SHP77 treated with DMSO at 0.1 percent for 48 hours (cell line): ENCODE measurements around the gene GAS2L3.

Experiments used
- DNase-seq: peaks from one replicate; lab custom pipeline; 2025; lab: John Stamatoyannopoulos, UW

GAS2L3 gene

DNA sequence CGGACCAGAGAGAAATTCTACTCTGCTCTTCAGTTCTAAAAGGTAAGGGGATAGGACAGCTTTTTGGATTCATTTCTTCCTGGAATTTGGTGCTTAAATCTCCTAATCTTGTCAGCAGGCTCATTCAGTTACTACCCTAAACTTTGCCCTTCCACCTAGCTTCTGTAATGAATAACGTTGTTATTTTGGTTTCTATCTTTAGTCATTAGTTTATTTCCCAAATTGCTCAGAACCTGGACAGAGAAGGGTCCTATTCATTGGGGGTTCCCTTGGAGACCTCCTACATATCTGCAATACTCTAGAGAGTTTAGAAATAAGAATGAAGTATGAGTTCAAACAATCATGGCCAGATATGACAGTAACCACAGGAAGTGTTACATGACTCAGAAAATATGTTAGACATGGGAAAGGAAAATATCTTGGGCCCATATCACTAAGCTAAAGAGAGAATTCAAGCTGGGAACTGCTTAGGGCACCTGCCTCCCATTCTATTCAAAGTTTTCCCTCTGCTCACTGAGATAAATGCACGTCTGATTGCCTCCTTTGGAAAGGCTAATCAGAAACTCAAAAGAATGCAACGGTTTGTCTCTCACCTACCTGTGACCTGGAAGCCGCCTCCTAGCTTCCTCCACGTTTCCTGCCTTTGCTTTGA, 87.9 kb downstream of the GAS2L3 start:
- no peak for DNase-seq

DNA sequence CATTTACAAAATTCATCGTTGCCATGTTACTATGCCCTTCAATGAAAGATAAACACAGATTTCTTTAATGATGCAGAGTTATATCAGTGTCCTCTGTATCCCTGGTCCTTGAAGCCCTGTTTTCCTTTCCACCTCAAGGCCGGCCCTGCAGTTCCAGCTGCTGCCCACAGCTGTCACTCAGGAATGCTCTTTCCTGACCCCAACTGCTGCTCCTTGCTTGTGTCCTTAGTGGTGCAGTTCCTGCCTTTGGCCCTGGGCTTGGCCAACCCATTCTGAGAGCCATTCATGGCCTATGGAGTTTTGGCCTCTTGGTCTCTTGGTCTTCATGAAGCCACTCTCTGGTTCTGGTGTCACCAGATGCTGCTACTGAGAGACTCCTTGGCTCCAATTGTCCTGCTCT, 93.1 kb downstream of the GAS2L3 start:
- DNase-seq = no peak

DNA sequence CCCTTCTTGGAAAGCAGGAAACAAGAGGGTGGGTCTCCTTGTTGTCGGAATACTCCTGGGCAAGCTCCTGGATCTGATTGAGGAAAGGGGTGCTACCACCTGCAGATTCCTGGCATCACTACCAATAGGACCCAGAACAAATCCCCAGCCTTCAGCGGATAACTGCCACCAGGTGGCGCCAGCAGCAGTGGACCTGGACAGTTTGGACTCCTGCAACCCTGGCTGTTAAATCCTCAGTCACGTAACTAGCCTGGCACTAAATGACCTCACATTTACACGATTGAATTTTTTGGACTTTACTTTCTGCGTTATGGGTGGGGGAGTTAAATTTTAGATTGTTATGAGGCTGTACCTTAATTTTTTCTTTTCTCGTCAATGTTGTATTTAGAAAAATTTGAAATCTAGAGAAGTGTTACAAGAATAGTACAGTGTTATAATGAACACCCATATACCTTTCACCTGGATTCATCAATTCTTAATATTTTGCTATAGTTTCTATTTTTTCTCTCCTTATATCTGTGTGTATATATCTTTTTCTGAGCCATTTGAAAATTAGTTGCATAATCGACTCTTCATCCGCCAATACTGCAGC, 95.6 kb downstream of the GAS2L3 start:
- peak; percentile 35 for DNase-seq

DNA sequence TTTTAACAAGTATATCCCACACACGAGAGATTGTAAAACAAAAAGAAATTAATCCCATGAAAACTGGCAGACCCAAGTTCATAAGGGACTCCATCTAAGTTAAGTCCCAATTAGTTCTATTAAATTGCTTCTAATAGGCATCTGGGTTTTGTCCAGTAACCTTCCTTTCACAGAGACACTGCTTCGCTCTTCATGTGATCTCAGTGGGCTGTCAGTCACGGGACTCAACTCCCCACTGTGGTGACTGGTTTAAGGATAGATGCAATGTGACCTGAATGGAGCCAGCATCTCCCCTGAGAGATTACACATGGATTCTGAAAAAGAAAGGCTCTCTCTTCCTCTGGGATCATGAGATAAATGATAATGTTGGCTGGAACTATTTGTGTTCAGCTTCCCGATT, 96.4 kb downstream of the GAS2L3 start:
- DNase-seq = no peak

DNA sequence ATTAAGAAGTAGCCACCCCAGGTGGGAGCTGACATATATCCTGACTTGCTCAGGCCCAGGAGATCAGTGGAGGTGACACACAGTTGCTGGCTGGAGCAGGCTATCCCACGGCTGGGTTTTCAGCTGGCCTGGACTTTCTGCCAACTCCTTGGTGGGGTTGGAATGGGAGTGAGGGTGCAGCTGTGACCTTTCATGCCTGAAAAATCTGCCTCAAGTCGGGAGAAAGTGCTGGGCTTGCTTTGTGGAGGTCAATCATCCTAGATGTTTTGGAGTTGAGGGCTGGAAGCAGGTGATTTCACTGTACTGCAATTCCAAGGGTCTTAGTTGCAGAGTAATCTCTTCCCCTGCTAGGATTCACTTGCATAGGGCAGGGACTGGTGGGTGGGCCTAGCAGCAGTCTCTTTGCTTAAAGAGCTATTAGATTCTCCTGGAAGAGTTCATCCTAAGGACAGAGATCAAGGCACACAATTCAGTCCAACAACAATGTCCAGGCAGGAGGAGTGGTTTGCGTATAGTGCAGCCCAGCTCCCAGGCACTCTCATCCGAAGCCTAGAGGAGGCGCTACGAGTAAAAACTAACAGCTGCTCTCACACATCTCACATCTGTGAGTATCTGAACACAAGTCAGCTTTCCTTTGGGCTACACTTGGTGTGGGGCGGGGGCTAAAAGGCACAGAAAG, 98.1 kb downstream of the GAS2L3 start:
- DNase-seq = no peak

DNA sequence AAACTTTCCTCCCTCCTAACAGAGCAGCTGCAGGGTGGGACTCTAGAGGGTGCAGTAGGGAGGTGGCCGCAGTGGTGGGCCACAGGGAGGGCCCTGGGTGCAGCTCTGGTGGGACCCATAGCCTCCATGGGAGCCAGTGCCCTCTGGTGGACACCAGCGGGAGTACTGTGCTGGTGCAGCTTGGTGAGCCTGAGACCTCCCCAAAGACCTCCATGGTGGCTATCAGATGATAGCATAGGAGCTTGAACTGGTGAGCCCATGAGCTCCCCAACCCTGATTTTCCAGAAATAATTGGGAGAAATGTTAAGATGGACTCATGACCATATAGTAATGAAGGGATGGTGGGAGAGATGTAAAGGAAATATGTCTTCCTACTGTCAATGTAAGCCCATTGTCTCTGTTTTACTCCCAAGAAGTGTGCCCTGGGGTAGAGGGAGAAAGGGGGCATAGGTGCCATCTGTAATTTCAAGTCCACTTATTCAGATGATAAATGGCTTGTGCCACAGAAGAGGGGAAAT, 98.7 kb downstream of the GAS2L3 start:
- no peak for DNase-seq

DNA sequence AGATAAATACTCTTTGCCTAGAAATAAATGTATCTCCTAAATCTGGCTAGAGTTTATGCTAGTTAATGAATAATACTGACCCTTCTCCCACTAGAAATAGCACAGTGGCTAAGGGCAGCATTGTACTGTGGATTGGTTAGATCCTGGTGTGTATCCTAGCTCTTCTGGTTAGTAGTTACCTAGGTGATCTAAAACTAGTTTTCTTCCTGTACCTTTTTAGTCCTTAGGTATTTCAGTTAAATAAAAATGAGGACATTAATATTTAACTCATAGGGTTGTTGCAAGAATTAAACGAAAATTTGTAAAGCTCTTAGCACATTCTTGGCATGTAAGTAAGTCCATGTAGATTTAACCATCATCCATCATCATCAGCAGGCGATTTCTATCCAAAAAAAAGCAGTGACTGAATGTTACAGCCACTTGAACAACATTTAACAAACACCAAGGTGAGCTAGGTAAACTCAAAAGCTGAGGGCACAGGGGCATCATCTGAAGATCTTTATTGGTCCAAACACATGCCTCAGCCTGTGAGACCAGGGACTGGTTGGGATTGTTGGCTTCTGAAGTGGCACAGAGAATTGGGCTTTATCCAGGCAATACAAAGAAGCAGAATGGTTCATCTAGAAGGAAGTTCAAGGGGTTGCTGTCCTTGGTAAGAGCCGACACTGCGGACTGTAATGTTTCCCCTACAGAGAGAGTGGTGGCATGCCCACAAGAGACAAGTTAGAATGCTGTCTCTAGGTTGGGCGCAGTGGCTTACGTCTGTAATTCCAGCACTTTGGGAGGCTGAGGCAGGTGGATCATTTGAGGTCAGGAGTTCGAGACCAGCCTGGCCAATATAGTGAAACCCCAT, 100.8 kb downstream of the GAS2L3 start:
- no peak for DNase-seq
